Colonic mucosa (tissue), 4 donors: ENCODE measurements around the gene NECTIN1. TPM values are rescaled to one million over a fixed set of nuclear protein-coding genes. Genes with fewer than 3 reads are reported as not detected.

ENCODE experiments used
- DNase-seq: peaks from one replicate; pipeline ENCODE4 v3.0.0-alpha.2; 2020
- H3K27ac ChIP-seq: fragments of 200-600 bp; one replicate; pipeline ENCODE4 v1.8.0; 2021
- H3K27me3 ChIP-seq: fragments of 200-600 bp; one replicate; pipeline ENCODE4 v1.8.0; 2021
- H3K36me3 ChIP-seq: fragments of 200-600 bp; one replicate; pipeline ENCODE4 v1.8.0; 2021
- H3K4me1 ChIP-seq: fragments of 200-600 bp; one replicate; pipeline ENCODE4 v1.8.0; 2021; ENCODE audit warnings: mild to moderate bottlenecking
- H3K4me3 ChIP-seq: fragments of 200-600 bp; one replicate; pipeline ENCODE4 v1.8.0; 2021
- H3K9ac ChIP-seq, 2 donors: one replicate each; pipeline ENCODE4 v1.7.0; 2013; ENCODE audit warnings: control low read depth in 2 of 2, low read depth in 2 of 2, low read length in 2 of 2
- H3K9me3 ChIP-seq: fragments of 200-600 bp; one replicate; pipeline ENCODE4 v1.8.0; 2021
- intact Hi-C: fragments of 100-400 bp; cut with DNase I; formaldehyde crosslinking; loops from one replicate; pipeline ENCODE4 v1.14.1; 2022
- total RNA-seq, 2 donors: library from RNA; stranded (reverse); fragmentation: NEBNext Ultra II Directional in 1 of 2; extraction: Animal tissue kit (Norgen Biotek cat#: 25700) in 1 of 2; gene quantifications; one replicate each; pipeline ENCODE4 v1.2.1, GENCODE V29; 2021
- TF ChIP-seq, protein P1 (sequence below): fragments of 200-600 bp; IDR thresholded peaks from one replicate; pipeline ENCODE4 v1.8.0; 2022; ENCODE audit warnings: antibody characterized with exemption, mild to moderate bottlenecking
- donor health status: healthy.
- donor health status: DM: no; HTN: no; CAD: no.
- donor health status: DM: no; HTN: no; CAD: no.

NECTIN1 gene
- total RNA-seq, 2 donors from 2014 or later: 53.0 to 59.9 TPM

- no peak for DNase-seq
- Histone ChIP-seq H3K27me3 (no peaks in the 10 kb centered on the region), H3K27ac (no peak overlapping the region), H3K9ac (peak overlapping the region in 1 of 2 donors; percentile 28), H3K9me3 (no peaks in the 10 kb centered on the region), H3K36me3 (no peaks in the 10 kb centered on the region), H3K4me1 (no peaks in the 10 kb centered on the region), H3K4me3 (no peak overlapping the region)
- intact Hi-C loops: loop anchor here (5.0 to 10.0 kb wide), 2 partner anchors 345 to 438 kb away; no protein-coding TSS in a partner anchor
- TF ChIP-seq, protein P1, sequence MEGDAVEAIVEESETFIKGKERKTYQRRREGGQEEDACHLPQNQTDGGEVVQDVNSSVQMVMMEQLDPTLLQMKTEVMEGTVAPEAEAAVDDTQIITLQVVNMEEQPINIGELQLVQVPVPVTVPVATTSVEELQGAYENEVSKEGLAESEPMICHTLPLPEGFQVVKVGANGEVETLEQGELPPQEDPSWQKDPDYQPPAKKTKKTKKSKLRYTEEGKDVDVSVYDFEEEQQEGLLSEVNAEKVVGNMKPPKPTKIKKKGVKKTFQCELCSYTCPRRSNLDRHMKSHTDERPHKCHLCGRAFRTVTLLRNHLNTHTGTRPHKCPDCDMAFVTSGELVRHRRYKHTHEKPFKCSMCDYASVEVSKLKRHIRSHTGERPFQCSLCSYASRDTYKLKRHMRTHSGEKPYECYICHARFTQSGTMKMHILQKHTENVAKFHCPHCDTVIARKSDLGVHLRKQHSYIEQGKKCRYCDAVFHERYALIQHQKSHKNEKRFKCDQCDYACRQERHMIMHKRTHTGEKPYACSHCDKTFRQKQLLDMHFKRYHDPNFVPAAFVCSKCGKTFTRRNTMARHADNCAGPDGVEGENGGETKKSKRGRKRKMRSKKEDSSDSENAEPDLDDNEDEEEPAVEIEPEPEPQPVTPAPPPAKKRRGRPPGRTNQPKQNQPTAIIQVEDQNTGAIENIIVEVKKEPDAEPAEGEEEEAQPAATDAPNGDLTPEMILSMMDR: no peak
Observed at GRCh38 chr11:119669487-119669886, 59.5 kb downstream of the NECTIN1 start.

DNA sequence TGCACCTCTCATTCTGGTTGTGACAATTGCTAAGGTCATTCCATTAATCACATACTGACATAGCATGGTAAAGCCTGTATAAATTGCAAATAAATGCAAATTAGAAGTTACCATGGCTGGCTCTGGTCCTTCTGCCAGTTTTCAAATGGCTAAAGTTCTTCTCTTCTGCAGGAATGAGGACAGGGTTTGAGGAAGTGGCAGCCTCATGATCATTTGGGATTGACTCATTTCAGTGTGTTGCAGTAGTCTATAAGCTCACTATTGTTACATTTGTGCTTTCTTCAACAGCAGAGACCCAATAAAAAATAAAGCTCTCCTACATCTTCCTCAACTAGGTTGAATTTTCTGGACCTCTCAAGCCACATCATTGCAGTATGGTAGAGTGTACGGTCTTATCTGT lies 60.3 kb downstream of the NECTIN1 start:
- Histone ChIP-seq H3K27ac (no peak overlapping the region), H3K9me3 (no peaks in the 10 kb centered on the region), H3K4me3 (no peak overlapping the region), H3K36me3 (no peaks in the 10 kb centered on the region), H3K9ac (no peak overlapping the region), H3K27me3 (no peaks in the 10 kb centered on the region), H3K4me1 (no peaks in the 10 kb centered on the region)
- no peak for DNase-seq
- TF ChIP-seq, protein P1: no peak
- intact Hi-C loops: loop anchor here (5.0 to 10.0 kb wide), 2 partner anchors 346 to 439 kb away; no protein-coding TSS in a partner anchor

DNA sequence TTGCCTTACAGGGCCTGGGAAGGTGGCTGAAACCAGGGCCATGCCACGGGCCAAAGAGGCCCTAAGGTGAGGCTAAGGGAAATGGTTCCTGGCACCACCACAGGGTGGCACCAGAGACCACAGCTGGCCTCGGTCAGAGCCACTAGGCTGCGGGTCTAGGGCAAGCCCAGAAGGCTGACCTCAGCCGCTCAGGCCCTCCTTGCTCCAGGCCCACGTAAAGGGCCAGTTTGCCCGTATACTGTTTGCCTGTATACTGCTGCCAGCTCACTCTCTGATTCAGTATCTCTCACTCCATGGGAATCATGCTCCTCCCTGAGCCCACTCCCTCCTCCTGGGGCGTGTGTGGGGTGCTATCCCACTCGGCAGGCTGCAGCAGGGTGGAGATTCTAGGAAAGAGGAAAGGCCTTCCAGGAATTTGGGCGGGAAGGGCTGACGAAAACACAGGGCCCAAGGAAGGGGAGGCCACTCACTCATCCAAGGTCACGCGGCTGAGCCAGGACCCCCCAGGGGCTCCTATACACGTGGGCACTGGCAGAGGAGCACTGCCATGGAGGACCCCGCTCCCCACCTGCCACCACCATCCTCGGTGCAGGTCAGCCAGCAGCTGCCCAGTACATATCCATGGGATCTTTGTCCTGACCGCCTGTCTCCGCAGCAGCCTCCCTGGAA lies 62.4 kb downstream of the NECTIN1 start:
- TF ChIP-seq, protein P1: peak; percentile 90
- H3K27ac ChIP-seq: no peak overlapping the region
- intact Hi-C loops: loop anchor here (2.0 to 10.0 kb wide), 3 partner anchors 62 to 441 kb away; partner anchors contain the start of gene NECTIN1
- no peaks in the 10 kb centered on the region for H3K9me3 ChIP-seq
- no peak overlapping the region for H3K9ac ChIP-seq
- no peaks in the 10 kb centered on the region for H3K36me3 ChIP-seq
- no peaks in the 10 kb centered on the region for H3K4me1 ChIP-seq
- no peaks in the 10 kb centered on the region for H3K27me3 ChIP-seq
- peak; percentile 81 for DNase-seq
- H3K4me3 ChIP-seq: no peak overlapping the region

- no peak overlapping the region for H3K9ac ChIP-seq
- TF ChIP-seq, protein P1: no peak
Observed at GRCh38 chr11:119666061-119666460, 62.9 kb downstream of the NECTIN1 start.

DNA sequence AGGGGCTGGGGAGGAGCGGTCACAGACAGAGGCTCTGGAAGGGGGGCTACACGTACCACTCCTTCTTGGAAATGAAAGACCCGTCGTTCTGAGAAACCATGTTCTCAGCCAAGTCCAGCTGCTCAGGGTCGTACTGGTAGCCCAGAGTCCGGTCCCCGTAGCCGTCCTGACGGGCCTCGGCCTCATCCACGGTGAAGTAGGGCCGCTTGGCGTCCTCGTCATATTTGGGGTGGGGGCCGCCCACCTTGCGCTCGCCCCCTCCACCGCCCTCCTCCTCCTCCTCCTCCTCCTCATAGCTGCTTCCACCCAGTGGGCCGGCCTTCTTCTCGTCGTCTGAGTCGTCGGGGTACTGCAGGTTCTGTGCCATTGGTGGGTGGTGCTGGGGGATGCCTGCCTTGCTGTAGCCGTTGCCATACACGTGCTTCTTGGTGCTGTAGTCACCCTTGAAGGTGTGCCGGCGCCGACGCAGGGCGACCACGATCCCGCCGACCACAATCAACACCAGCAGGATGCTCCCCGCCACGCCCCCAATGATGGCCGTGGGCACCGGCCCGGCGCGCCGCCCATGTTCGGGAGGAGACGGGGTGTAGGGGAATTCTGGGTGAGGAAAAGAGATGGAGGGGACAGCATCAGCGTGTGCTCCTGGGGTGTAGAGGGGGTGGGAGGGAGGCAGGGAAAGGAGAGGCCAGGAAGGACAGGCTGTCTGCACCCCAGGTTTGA lies 64.1 kb downstream of the NECTIN1 start:
- intact Hi-C loops: loop anchor here (5.0 to 10.0 kb wide), 2 partner anchors 350 to 442 kb away; no protein-coding TSS in a partner anchor
- no peaks in the 10 kb centered on the region for H3K36me3 ChIP-seq
- H3K27me3 ChIP-seq: no peaks in the 10 kb centered on the region
- no peak overlapping the region for H3K27ac ChIP-seq
- TF ChIP-seq, protein P1: no peak
- no peak for DNase-seq
- H3K9me3 ChIP-seq: no peaks in the 10 kb centered on the region
- no peak overlapping the region for H3K4me3 ChIP-seq
- no peaks in the 10 kb centered on the region for H3K4me1 ChIP-seq
- no peak overlapping the region for H3K9ac ChIP-seq

More at GRCh38 chr11:119666061-119666460, 62.9 kb downstream of the NECTIN1 start:
- H3K4me1 ChIP-seq: no peaks in the 10 kb centered on the region
- DNase-seq: no peak
- no peaks in the 10 kb centered on the region for H3K36me3 ChIP-seq
- intact Hi-C loops: loop anchor here (2.0 to 10.0 kb wide), 3 partner anchors 63 to 441 kb away; partner anchors contain the start of gene NECTIN1
- no peak overlapping the region for H3K4me3 ChIP-seq
- H3K27ac ChIP-seq: no peak overlapping the region
- no peaks in the 10 kb centered on the region for H3K9me3 ChIP-seq
- H3K27me3 ChIP-seq: no peaks in the 10 kb centered on the region
